Measurements from ENCODE around the gene GTF2IRD2. TPM values are rescaled to one million over a fixed set of nuclear protein-coding genes. Genes with fewer than 3 reads are reported as not detected.
A peak's percentile ranks its signal among the peaks of the same experiment; 100 is the strongest.
"Not testable (repeated sequence)": the region's sequence is repeated elsewhere in the genome, so short reads cannot be mapped to it uniquely, and the experiment has no call there.

GTF2IRD2 gene
- total RNA-seq = 1.5 and 2.0 TPM in 2 replicates

DNA sequence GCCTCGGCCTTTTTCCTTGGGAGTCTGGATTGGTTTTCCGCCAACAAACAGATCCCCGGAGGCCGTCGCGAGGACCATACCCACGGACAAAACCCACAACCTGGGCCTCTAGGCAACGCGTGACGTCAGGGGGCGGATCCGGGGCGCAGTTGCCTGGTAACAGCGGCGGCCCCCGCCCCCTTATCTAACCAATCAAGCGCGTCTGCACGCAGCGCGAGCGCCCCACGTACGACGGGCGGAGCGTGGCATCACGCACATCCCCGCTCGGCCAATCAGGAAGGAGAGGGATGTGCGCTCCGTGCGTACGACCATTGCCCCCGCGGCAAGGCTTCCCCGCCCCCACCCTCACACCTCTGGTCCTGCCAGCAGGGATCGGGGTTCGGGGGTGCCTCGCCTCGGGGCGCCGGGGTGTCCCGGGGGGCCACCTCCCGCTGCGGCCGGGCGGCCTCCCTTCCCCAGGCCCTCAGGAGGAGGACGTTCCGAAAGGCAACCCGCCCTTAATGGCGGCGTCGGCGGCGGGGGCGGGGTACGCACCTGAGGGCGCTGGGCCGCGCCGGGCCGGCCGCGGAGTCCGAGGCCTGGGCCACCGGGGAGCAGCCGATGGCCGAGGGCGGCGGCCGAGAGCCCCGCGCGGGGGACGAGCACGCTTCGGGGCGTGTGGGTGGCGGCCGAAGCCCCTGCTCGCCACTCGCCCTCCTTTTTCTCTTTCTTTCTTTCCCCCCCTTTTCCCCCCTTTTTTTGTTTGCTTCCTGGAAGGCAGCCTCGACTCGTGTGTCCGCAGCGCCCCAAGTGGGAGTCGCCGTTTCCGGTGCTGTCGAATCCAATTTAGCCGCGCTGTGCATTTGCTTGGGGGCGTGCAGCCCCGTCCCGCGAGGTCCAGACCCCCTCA lies at the start of gene GTF2IRD2:
GTF2IRD2 (minus strand) TSS at position 773 of the 889 bp plus-strand sequence. CDS start 15,227 bp downstream, outside the sequence.
- not testable (repeated sequence) for DNase-seq (ENCODE audit: low read depth, low spot score)

DNA sequence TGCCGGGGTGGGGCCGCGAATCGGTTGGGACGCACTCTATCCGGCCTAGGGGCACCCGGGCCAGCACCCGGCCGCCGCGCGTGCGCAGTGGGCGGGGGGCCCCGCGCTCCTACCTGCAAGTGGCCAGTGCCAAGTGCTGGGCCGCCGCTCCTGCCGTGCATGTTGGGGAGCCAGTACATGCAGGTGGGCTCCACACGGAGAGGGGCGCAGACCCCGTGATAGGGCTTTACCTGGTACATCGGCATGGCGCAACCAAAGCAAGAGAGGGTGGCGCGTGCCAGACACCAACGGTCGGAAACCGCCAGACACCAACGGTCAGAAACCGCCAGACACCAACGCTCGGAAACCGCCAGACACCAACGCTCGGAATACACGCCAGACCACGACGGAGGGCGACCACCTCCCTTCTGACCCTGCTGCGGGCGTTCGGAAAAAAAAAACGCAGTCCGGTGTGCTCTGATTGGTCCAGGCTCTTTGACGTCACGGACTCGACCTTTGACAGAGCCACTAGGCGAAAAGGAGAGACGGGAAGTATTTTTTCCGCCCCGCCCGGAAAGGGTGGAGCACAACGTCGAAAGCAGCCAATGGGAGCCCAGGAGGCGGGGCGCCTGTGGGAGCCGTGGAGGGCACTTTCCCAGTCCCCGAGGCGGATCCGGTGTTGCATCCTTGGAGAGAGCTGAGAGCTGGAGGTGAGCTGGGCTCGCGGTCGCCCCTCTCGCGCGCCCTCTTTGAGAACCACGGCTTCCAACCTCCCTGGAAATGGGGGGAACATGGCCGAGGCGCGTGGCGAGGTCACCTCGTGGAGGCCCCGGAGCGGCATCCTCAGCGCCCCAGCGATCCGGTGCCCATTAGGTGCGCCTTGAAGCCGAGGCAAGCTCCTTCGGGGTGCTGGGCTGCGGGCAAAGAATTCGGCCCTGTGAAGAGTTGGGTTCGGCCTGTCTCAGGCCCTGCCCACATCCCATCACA lies 39.0 kb upstream of the GTF2IRD2 start:
- DNase-seq (ENCODE audit: low read depth, low spot score) = peak; percentile 13

DNA sequence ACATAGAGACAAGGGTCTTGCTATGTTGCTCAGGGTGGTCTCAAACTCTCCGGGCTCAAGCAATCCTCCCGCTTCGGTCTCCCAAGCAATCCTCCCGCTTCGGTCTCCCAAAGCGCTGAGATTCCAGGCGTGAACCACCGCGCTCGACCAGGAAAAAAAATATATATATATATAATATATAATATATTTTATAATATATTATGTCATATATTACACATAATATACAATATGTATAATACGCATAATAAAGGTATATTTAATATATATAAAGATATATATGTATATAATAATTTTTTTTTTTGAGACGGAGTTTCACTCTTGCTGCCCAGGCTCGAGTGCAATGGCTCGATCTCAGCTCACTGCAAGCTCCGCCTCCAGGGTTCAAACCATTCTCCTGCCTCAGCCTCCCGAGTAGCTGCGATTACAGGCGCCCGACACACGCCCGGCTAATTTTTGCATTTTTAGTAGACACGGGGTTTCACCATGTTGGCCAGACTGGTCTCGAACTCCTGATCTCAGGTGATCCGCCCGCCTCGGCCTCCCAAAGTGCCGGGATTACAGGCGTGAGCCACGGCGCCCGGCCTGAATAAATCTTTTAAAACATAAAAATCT lies 38.2 kb upstream of the GTF2IRD2 start:
- not testable (repeated sequence) for DNase-seq (ENCODE audit: low read depth, low spot score)

GRCh38 chr7:74885295-74885694 lies 33.9 kb upstream of the GTF2IRD2 start:
- DNase-seq (ENCODE audit: low read depth, low spot score) = not testable (repeated sequence)

GRCh38 chr7:74882110-74882509 lies 30.7 kb upstream of the GTF2IRD2 start:
- DNase-seq (ENCODE audit: low read depth, low spot score) = not testable (repeated sequence)

GRCh38 chr7:74874748-74875512 lies 23.5 kb upstream of the GTF2IRD2 start:
- DNase-seq (ENCODE audit: low read depth, low spot score) = not testable (repeated sequence)

- DNase-seq (ENCODE audit: low read depth, low spot score) = not testable (repeated sequence)
Observed at GRCh38 chr7:74874104-74874747, 22.8 kb upstream of the GTF2IRD2 start.

DNA sequence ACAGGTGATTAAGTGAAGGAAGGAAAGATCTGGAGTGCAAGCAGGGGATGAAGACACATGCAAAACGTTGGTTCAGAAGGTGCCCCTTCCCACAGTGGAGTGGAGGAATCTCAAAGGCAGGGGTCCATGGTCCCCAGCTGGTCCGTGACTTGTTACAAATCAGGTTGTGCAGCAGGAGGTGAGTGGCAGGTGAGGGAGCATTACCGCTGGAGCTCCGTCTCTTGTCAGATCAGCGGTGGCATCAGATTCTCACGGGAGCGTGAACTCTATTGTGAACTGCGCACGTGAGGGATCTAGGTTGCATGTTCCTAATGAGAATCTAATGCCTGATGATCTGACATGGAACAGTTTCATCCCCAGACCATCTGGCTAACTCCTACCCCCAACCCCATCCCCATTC lies 21.1 kb upstream of the GTF2IRD2 start:
- DNase-seq (ENCODE audit: low read depth, low spot score) = not testable (repeated sequence)

GRCh38 chr7:74865777-74866176 lies 14.4 kb upstream of the GTF2IRD2 start:
- not testable (repeated sequence) for DNase-seq (ENCODE audit: low read depth, low spot score)

- not testable (repeated sequence) for DNase-seq (ENCODE audit: low read depth, low spot score)
Observed at GRCh38 chr7:74849853-74850252, 1.6 kb downstream of the GTF2IRD2 start.

DNA sequence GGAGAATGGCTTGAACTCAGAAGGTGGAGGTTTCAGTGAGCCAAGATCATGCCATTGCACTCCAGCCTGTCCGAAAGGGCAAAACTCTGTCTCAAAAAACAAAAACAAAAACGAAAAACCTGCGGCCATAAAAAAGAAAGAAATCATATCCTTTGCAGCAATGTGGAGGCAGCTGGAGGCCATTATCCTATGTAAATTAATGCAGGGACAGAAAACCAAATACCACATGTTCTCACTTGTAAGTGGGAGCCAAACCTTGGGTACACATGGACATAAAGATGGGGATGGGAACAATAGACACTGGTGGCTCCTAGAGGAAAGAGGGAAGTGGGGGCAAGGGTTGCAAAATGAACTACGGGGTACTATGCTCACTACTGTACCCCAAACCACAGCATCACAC lies 21.0 kb downstream of the GTF2IRD2 start:
- not testable (repeated sequence) for DNase-seq (ENCODE audit: low read depth, low spot score)

GRCh38 chr7:74829959-74830358 lies 21.4 kb downstream of the GTF2IRD2 start:
- DNase-seq (ENCODE audit: low read depth, low spot score) = not testable (repeated sequence)

DNA sequence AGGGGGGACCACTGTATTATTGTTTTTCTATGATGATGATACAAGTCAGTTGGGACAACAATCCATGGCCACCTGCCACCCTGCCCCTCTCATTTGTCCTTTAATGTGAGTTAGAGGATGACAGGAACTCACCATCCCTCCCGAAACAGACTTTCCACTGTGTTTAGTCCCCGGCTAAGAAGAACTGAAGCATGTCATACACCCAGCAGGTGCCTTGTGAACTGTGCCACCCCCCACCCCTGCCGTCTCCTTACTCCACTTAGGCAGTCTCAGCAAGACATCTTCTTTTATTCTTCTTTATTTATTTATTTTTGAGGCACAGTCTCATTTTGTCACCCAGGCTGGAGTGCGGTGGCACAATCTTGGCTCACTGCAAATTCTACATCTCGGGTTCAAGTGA lies 30.1 kb downstream of the GTF2IRD2 start:
- not testable (repeated sequence) for DNase-seq (ENCODE audit: low read depth, low spot score)

GRCh38 chr7:74820146-74820805 lies 31.1 kb downstream of the GTF2IRD2 start:
- not testable (repeated sequence) for DNase-seq (ENCODE audit: low read depth, low spot score)

- not testable (repeated sequence) for DNase-seq (ENCODE audit: low read depth, low spot score)
Observed at GRCh38 chr7:74815882-74816281, 35.5 kb downstream of the GTF2IRD2 start.

DNA sequence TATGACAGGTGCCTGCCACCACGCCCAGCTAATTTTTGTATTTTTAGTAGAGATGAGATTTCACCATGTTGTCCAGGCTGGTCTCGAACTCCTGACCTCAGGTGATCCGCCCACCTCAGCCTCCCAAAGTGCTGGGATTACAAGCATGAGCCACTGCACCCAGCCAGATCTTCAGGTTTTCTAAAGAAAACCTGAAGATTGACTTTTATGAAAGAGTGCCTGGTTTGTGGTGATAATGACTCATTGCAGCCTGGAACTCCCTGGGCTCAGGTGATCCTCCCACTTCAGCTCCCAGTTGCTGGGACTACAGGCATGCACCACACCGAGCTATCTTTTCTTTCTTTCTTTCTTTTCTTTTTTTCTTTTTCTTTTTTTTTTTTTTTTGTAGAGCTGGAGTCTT lies 52.8 kb downstream of the GTF2IRD2 start:
- DNase-seq (ENCODE audit: low read depth, low spot score) = not testable (repeated sequence)

- DNase-seq (ENCODE audit: low read depth, low spot score) = not testable (repeated sequence)
Observed at GRCh38 chr7:74797848-74798622, 53.4 kb downstream of the GTF2IRD2 start.

GRCh38 chr7:74789200-74789736 lies 62.1 kb downstream of the GTF2IRD2 start:
- DNase-seq (ENCODE audit: low read depth, low spot score) = not testable (repeated sequence)

All from pulmonary artery endothelial cell (primary cell).